ENCODE results near the gene KCTD5.

DNA sequence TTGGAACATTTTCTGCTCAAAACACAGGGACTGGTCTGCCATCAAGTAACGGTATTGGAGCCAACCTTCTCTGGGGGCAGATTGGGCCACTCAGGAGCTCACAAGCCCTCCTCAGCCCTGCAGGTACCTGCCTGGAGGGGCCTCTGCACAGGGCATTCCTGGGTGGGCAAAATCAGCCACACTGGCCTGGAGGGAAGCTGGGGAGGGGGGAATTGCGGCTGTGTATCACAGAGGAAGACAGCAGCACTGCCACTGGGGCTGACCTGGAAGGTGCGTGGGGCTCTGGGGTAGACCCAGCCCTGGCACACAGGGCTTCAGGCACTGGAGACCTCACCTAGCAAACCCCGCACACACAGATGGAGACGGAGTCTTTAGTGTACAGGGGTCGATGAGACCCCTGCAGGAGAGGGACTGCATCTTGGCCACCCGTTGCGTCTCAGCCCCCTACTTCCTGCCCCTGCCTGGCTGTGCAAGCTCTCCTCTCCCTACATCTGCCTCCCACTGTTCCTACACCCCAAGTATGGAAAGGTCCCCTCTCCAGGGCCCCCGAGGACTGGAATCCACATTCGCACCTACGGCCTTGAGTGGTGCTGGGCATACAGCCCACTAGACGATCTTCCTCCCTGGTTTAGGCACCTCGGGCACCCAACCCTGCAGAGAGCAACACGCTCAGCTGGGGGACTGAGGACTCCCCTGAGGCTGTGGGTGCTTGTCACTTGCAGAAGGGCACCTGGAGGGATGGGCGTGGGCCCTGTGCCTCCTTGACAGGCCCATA is 63.0 kb downstream of the KCTD5 start:
- TF ChIP-seq JUND (IDR thresholded peaks at IDR 0.05; ENCODE audit: low read length) (no peak), TAF1 (IDR thresholded peaks at IDR 0.05; ENCODE audit: low read depth, low read length) (no peak)
